ENCODE data around the gene PPA1. TPM values are rescaled to one million over a fixed set of nuclear protein-coding genes. Genes with fewer than 3 reads are reported as not detected.
A peak's percentile ranks its signal among the peaks of the same experiment; 100 is the strongest.

PPA1 gene
- total RNA-seq, 1 donor from 2014 or later, result 175 TPM

- no peak for ATAC-seq
- Histone ChIP-seq H3K36me3 (peaks cover 44% of the 10 kb centered on the region), H3K9me3 (no peaks in the 10 kb centered on the region), H3K4me1 (peaks cover 21% of the 10 kb centered on the region), H3K27ac (no peak overlapping the region), H3K4me3 (no peak overlapping the region), H3K27me3 (no peaks in the 10 kb centered on the region)
- intact Hi-C loops (cut with DNase I), result no loop called here
- TF ChIP-seq CTCF (IDR thresholded peaks at IDR 0.05), result no peak
- no peak for DNase-seq
Observed at GRCh38 chr10:70197235-70197945, 35.8 kb downstream of the PPA1 start.

- ATAC-seq (peak; percentile 27), DNase-seq (no peak)
- Histone ChIP-seq H3K9me3 (no peaks in the 10 kb centered on the region), H3K27me3 (no peaks in the 10 kb centered on the region), H3K4me3 (no peak overlapping the region), H3K4me1 (peaks cover 43% of the 10 kb centered on the region), H3K36me3 (peaks cover 6% of the 10 kb centered on the region), H3K27ac (peak overlapping the region; percentile 86)
- no peak for TF ChIP-seq CTCF (IDR thresholded peaks at IDR 0.05)
- intact Hi-C loops (cut with DNase I), result no loop called here
Observed at GRCh38 chr10:70193391-70193844, 39.8 kb downstream of the PPA1 start.

- Histone ChIP-seq H3K27me3 (no peaks in the 10 kb centered on the region), H3K27ac (peak overlapping the region; percentile 86), H3K4me3 (no peak overlapping the region), H3K4me1 (peaks cover 43% of the 10 kb centered on the region), H3K9me3 (no peaks in the 10 kb centered on the region), H3K36me3 (no peaks in the 10 kb centered on the region)
- DNase-seq (no peak), ATAC-seq (peak; percentile 11)
- no peak for TF ChIP-seq CTCF (IDR thresholded peaks at IDR 0.05)
- intact Hi-C loops (cut with DNase I), result no loop called here
Observed at GRCh38 chr10:70192326-70192968, 40.8 kb downstream of the PPA1 start.

GRCh38 chr10:70191972-70192305 lies 41.3 kb downstream of the PPA1 start:
- H3K4me1 ChIP-seq, result peaks cover 43% of the 10 kb centered on the region
- ATAC-seq, result peak; percentile 74
- no peak for DNase-seq
- no peaks in the 10 kb centered on the region for H3K36me3 ChIP-seq
- no peaks in the 10 kb centered on the region for H3K27me3 ChIP-seq
- H3K9me3 ChIP-seq, result no peaks in the 10 kb centered on the region
- intact Hi-C loops (cut with DNase I), result no loop called here
- H3K27ac ChIP-seq, result peak overlapping the region; percentile 86
- no peak overlapping the region for H3K4me3 ChIP-seq
- no peak for TF ChIP-seq CTCF (IDR thresholded peaks at IDR 0.05)

GRCh38 chr10:70191161-70191971 lies 41.9 kb downstream of the PPA1 start:
- no peak for TF ChIP-seq CTCF (IDR thresholded peaks at IDR 0.05)
- Histone ChIP-seq H3K27ac (peak overlapping the region; percentile 61), H3K4me3 (no peak overlapping the region), H3K4me1 (peaks cover 45% of the 10 kb centered on the region), H3K9me3 (no peaks in the 10 kb centered on the region), H3K27me3 (no peaks in the 10 kb centered on the region), H3K36me3 (no peaks in the 10 kb centered on the region)
- ATAC-seq (no peak), DNase-seq (no peak)
- intact Hi-C loops (cut with DNase I), result no loop called here

Data from upper lobe of right lung (tissue), 1 donor.